Skin epidermis (tissue), 12 donors: ENCODE measurements around the gene IL3RA.
"Not testable (repeated sequence)": the region's sequence is repeated elsewhere in the genome, so short reads cannot be mapped to it uniquely, and the experiment has no call there.

ENCODE experiments used
- H3K27ac ChIP-seq, 21 experiments: fragments of 200-600 bp; sonication (generic) in 11 of 21; one replicate each; pipeline ENCODE4 v1.5.0; 2020; ENCODE audit warnings: mild to moderate bottlenecking in 3 of 21, inconsistent platforms in 2 of 21, moderate library complexity in 2 of 21
- H3K4me3 ChIP-seq, 7 experiments: fragments of 200-600 bp; sonication (generic) in 2 of 7; one replicate each; pipeline ENCODE4 v1.5.0; 2020; ENCODE audit warnings: inconsistent platforms in 2 of 7, mild to moderate bottlenecking in 2 of 7, moderate library complexity in 1 of 7

Gene IL3RA

GRCh38 chrX:1395646-1396216, 59.1 kb downstream of the IL3RA start:
- H3K4me3 ChIP-seq, result no peak overlapping the region

GRCh38 chrX:1397001-1397400, 60.4 kb downstream of the IL3RA start:
- Histone ChIP-seq H3K4me3 (no peak overlapping the region), H3K27ac (no peak overlapping the region)

More at GRCh38 chrX:1395646-1396216, 59.1 kb downstream of the IL3RA start:
- no peak overlapping the region for H3K27ac ChIP-seq

- H3K4me3 ChIP-seq, result no peak overlapping the region
- H3K27ac ChIP-seq, result no peak overlapping the region
Observed at GRCh38 chrX:1397441-1398270, 61.1 kb downstream of the IL3RA start.

GRCh38 chrX:1398431-1399340, 62.1 kb downstream of the IL3RA start:
- Histone ChIP-seq H3K27ac (peak overlapping the region in 1 of 21 experiments; percentile 10), H3K4me3 (no peak overlapping the region)

GRCh38 chrX:1400049-1400448, 63.5 kb downstream of the IL3RA start:
- H3K4me3 ChIP-seq, result no peak overlapping the region
- no peak overlapping the region for H3K27ac ChIP-seq

GRCh38 chrX:1400742-1401471, 64.3 kb downstream of the IL3RA start:
- Histone ChIP-seq H3K4me3 (no peak overlapping the region), H3K27ac (no peak overlapping the region)

GRCh38 chrX:1401611-1402430, 65.2 kb downstream of the IL3RA start:
- H3K4me3 ChIP-seq, result no peak overlapping the region
- no peak overlapping the region for H3K27ac ChIP-seq

- no peak overlapping the region for H3K4me3 ChIP-seq
Observed at GRCh38 chrX:1403228-1403627, 66.6 kb downstream of the IL3RA start.

GRCh38 chrX:1403867-1404266, 67.3 kb downstream of the IL3RA start:
- not testable (repeated sequence) for H3K27ac ChIP-seq, H3K4me3 ChIP-seq

More at GRCh38 chrX:1403228-1403627, 66.6 kb downstream of the IL3RA start:
- H3K27ac ChIP-seq, result no peak overlapping the region

- H3K27ac ChIP-seq, H3K4me3 ChIP-seq: not testable (repeated sequence)
Observed at GRCh38 chrX:1405769-1406168, 69.2 kb downstream of the IL3RA start.

GRCh38 chrX:1407035-1407434, 70.5 kb downstream of the IL3RA start:
- Histone ChIP-seq H3K27ac (no peak overlapping the region), H3K4me3 (no peak overlapping the region)

GRCh38 chrX:1411326-1411725, 74.7 kb downstream of the IL3RA start:
- no peak overlapping the region for H3K4me3 ChIP-seq
- no peak overlapping the region for H3K27ac ChIP-seq

- H3K4me3 ChIP-seq, result no peak overlapping the region
- H3K27ac ChIP-seq, result no peak overlapping the region
Observed at GRCh38 chrX:1412551-1413161, 76.1 kb downstream of the IL3RA start.

GRCh38 chrX:1416327-1416784, 79.8 kb downstream of the IL3RA start:
- Histone ChIP-seq H3K4me3 (no peak overlapping the region), H3K27ac (no peak overlapping the region)

GRCh38 chrX:1416965-1417760, 80.6 kb downstream of the IL3RA start:
- H3K4me3 ChIP-seq, result no peak overlapping the region
- H3K27ac ChIP-seq, result no peak overlapping the region

- no peak overlapping the region for H3K4me3 ChIP-seq
- no peak overlapping the region for H3K27ac ChIP-seq
Observed at GRCh38 chrX:1417921-1418771, 81.6 kb downstream of the IL3RA start.
